Uterus (tissue), 4 donors: ENCODE measurements around the gene TLCD3A. TPM values are rescaled to one million over a fixed set of nuclear protein-coding genes. Genes with fewer than 3 reads are reported as not detected.

Source experiments
- DNase-seq, 2 donors: peaks; one replicate each; pipeline ENCODE4 v3.0.0-alpha.2; 2019 to 2020
- H3K27ac ChIP-seq, 2 donors: fragments of 200-600 bp; sonication (generic); 1 replicate in 1 of 2; 2 replicates in 1 of 2; pipeline ENCODE4 v1.5.1; 2016 to 2018
- H3K27me3 ChIP-seq, 2 donors: fragments of 200-600 bp; sonication (generic); one replicate each; pipeline ENCODE4 v1.5.1; 2018 to 2019; ENCODE audit warnings: control low read depth in 1 of 2
- H3K36me3 ChIP-seq, 2 donors: fragments of 200-600 bp; sonication (generic); one replicate each; pipeline ENCODE4 v1.5.1; 2019; ENCODE audit warnings: control low read depth in 1 of 2
- H3K4me1 ChIP-seq, 2 donors: fragments of 200-600 bp; sonication (generic); one replicate each; pipeline ENCODE4 v1.5.1; 2018 to 2019; ENCODE audit warnings: control low read depth in 1 of 2
- H3K4me3 ChIP-seq, 2 donors: fragments of 200-600 bp; sonication (generic); 1 replicate in 1 of 2; 2 replicates in 1 of 2; pipeline ENCODE4 v1.5.1; 2018 to 2019; ENCODE audit warnings: mild to moderate bottlenecking in 1 of 2
- H3K9me3 ChIP-seq, 2 donors: fragments of 200-600 bp; sonication (generic); one replicate each; pipeline ENCODE4 v1.5.1; 2019; ENCODE audit warnings: control low read depth in 1 of 2
- CTCF ChIP-seq, 4 experiments: fragments of 200-600 bp in 2 of 4; fragments of 450-650 bp in 2 of 4; sonication (generic) in 2 of 4; IDR thresholded peaks; one replicate each; pipeline ENCODE4 v1.5.1; 2016 to 2019; ENCODE audit warnings: antibody characterized with exemption in 4 of 4, mild to moderate bottlenecking in 2 of 4, moderate library complexity in 1 of 4
- POLR2A ChIP-seq, 2 donors: fragments of 450-650 bp; IDR thresholded peaks; one replicate each; pipeline ENCODE4 v1.6.1; 2016; ENCODE audit warnings: antibody characterized with exemption in 2 of 2, mild to moderate bottlenecking in 1 of 2, moderate library complexity in 1 of 2
- intact Hi-C: fragments of 100-400 bp; cut with DNase I; formaldehyde crosslinking; loops from one replicate; pipeline ENCODE4 v1.15.1; 2023; ENCODE audit warnings: low total_unique reads
- total RNA-seq, 4 donors: library from RNA; depleted of rRNA in 3 of 4; stranded (reverse); fragments of >200 nt in 3 of 4; gene quantifications; one replicate each; pipeline versions ENCODE4 v1.1.0 to v1.2.4, GENCODE V29; 2014 to 2023
- donor health status: DM: yes; HTN: yes; CAD: no.

The TLCD3A gene
- total RNA-seq, 4 donors from 2014 or later: 3.2 to 19.6 (median 15.6) TPM; not detected in 1

DNA sequence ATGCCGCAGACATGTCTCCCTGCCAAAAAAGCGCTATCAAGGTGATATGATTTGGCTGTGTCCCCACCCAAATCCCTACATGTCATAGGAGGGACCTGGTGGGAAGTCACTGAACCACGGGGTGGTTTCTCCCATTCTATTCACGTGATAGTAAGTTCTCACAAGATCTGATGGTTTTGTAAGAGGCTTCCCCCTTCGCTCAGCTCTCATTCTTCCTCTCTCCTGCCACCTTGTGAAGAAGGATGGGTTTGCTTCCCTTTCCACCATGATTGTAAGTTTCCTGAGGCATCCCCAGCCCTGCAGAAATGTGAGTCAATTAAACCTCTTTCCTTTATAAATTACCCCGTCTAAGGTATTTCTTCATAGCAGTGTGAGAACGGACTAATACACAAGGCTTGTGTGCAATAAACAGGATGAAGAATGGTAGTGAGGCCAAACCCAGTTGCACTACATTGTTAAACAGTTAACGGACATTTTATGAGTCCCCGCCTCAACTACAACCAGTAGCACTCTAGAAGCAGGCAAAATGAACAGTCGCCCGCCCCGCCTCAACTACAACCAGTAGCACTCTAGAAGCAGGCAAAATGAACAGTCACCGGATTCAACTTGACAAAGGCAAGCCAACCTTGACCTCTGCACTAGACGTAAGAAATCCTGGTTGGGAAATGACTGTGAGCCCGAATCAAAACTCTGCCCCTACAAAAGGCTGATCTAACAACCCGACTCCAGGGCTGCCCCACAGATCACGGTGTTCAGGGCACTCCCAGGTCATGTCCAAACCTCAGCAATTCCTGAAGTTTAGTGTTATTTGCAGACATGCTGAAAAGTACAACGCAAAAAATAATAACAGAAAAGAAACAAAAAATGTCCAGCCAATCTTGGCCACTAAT, 44.1 kb upstream of the TLCD3A start:
- no peak for DNase-seq
- intact Hi-C loops: no loop called here
- H3K4me1 ChIP-seq: no peaks in the 10 kb centered on the region
- TF ChIP-seq CTCF (IDR thresholded peaks at IDR 0.05) (no peak), POLR2A (IDR thresholded peaks at IDR 0.05) (no peak)
- H3K27me3 ChIP-seq: no peaks in the 10 kb centered on the region
- H3K36me3 ChIP-seq: no peaks in the 10 kb centered on the region
- H3K4me3 ChIP-seq: no peak overlapping the region
- H3K9me3 ChIP-seq: no peaks in the 10 kb centered on the region
- no peak overlapping the region for H3K27ac ChIP-seq

DNA sequence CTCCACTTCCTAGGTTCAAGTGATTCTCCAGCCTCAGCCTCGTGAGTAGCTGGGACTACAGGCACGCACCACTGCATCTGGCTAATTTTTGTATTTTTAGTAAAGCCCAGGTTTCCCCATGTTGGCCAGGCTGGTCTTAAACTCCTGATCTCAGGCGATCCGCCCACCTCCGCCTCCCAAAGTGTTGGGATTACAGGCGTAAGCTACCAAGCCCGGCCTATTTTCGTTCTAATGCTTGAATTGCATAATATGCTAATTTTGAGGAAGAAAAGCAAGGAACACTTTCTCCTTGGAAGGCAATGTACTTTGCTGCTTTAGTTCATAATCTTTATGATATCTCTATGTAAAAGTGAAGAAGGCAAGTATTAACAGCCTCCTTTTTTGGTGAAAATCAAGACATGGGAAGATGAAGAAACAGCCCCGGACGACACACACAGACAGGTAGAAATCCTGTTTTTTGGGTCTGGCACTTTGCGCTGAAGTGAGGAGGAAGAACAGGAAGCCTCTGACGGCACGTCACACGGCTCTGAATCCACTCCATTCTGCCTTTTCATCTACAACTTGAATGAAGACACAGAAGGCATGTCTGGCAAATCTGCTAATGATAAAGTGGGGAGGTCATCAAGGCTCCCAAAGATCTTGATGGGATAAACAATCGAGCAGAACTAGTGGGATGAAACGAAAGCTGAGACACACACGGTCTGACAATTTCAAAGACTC, 42.7 kb upstream of the TLCD3A start:
- H3K27ac ChIP-seq: no peak overlapping the region
- H3K9me3 ChIP-seq: no peaks in the 10 kb centered on the region
- no peaks in the 10 kb centered on the region for H3K36me3 ChIP-seq
- intact Hi-C loops: no loop called here
- TF ChIP-seq CTCF (IDR thresholded peaks at IDR 0.05): no peak
- no peak for TF ChIP-seq POLR2A (IDR thresholded peaks at IDR 0.05)
- H3K4me1 ChIP-seq: no peaks in the 10 kb centered on the region
- H3K27me3 ChIP-seq: no peaks in the 10 kb centered on the region
- no peak for DNase-seq
- H3K4me3 ChIP-seq: no peak overlapping the region

- Histone ChIP-seq H3K36me3 (no peaks in the 10 kb centered on the region), H3K4me3 (no peak overlapping the region), H3K27ac (no peak overlapping the region), H3K27me3 (no peaks in the 10 kb centered on the region), H3K4me1 (no peaks in the 10 kb centered on the region), H3K9me3 (no peaks in the 10 kb centered on the region)
- TF ChIP-seq CTCF (IDR thresholded peaks at IDR 0.05) (no peak), POLR2A (IDR thresholded peaks at IDR 0.05) (no peak)
- intact Hi-C loops: no loop called here
- no peak for DNase-seq
Measured at GRCh38 chr17:690361-690760, 42.0 kb upstream of the TLCD3A start.

- H3K27ac ChIP-seq: no peak overlapping the region
- no peaks in the 10 kb centered on the region for H3K36me3 ChIP-seq
- H3K9me3 ChIP-seq: no peaks in the 10 kb centered on the region
- no peaks in the 10 kb centered on the region for H3K4me1 ChIP-seq
- DNase-seq: no peak
- TF ChIP-seq CTCF (IDR thresholded peaks at IDR 0.05) (no peak), POLR2A (IDR thresholded peaks at IDR 0.05) (no peak)
- no peaks in the 10 kb centered on the region for H3K27me3 ChIP-seq
- intact Hi-C loops: no loop called here
- H3K4me3 ChIP-seq: no peak overlapping the region
Measured at GRCh38 chr17:691423-691822, 41.0 kb upstream of the TLCD3A start.

DNA sequence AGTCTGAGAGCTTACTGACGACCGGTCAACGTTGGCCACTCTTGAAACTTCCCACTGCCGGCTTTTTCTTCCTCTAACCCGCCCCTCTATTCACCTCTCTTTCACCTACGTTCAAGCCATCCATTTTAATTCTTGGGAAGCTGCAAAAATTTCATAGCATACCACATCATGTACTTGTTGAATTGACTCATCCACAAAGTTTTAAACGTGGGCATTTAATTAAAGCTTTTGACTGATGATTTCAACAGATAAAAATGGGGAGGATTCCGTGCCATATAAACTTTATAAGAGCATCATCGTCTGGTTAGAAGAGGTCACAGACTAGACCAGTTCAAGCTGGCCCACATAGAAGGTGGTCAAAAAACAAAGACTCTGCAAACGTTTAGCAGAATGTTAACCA, 40.3 kb upstream of the TLCD3A start:
- TF ChIP-seq POLR2A (IDR thresholded peaks at IDR 0.05) (no peak), CTCF (IDR thresholded peaks at IDR 0.05) (no peak)
- DNase-seq: no peak
- no peak overlapping the region for H3K27ac ChIP-seq
- no peaks in the 10 kb centered on the region for H3K9me3 ChIP-seq
- no peak overlapping the region for H3K4me3 ChIP-seq
- no peaks in the 10 kb centered on the region for H3K36me3 ChIP-seq
- no peaks in the 10 kb centered on the region for H3K27me3 ChIP-seq
- H3K4me1 ChIP-seq: no peaks in the 10 kb centered on the region
- intact Hi-C loops: no loop called here
